Measurements from ENCODE around the gene RUBCNL.
"Not testable (repeated sequence)": the region's sequence is repeated elsewhere in the genome, so short reads cannot be mapped to it uniquely, and the experiment has no call there.

Gene RUBCNL

GRCh38 chr13:46372938-46373337 is 14.1 kb downstream of the RUBCNL start:
- not testable (repeated sequence) for DNase-seq (ENCODE audit: low read depth)

GRCh38 chr13:46372071-46372470 is 15.0 kb downstream of the RUBCNL start:
- DNase-seq (ENCODE audit: low read depth): no peak

- peak; percentile 89 for DNase-seq (ENCODE audit: low read depth)
Measured at GRCh38 chr13:46369506-46370277, 17.4 kb downstream of the RUBCNL start.

GRCh38 chr13:46367617-46368327 is 19.3 kb downstream of the RUBCNL start:
- peak; percentile 56 for DNase-seq (ENCODE audit: low read depth)

GRCh38 chr13:46361276-46361934 is 25.6 kb downstream of the RUBCNL start:
- DNase-seq (ENCODE audit: low read depth): peak; percentile 53

GRCh38 chr13:46360604-46361003 is 26.4 kb downstream of the RUBCNL start:
- DNase-seq (ENCODE audit: low read depth): no peak

GRCh38 chr13:46359714-46360113 is 27.3 kb downstream of the RUBCNL start:
- DNase-seq (ENCODE audit: low read depth): peak; percentile 87

- no peak for DNase-seq (ENCODE audit: low read depth)
Measured at GRCh38 chr13:46355901-46356590, 31.0 kb downstream of the RUBCNL start.

GRCh38 chr13:46355088-46355468 is 32.0 kb downstream of the RUBCNL start:
- no peak for DNase-seq (ENCODE audit: low read depth)

- DNase-seq (ENCODE audit: low read depth): peak; percentile 96
Measured at GRCh38 chr13:46354156-46355087, 32.6 kb downstream of the RUBCNL start.

GRCh38 chr13:46352805-46353204 is 34.2 kb downstream of the RUBCNL start:
- no peak for DNase-seq (ENCODE audit: low read depth)

GRCh38 chr13:46350003-46350402 is 37.0 kb downstream of the RUBCNL start:
- DNase-seq (ENCODE audit: low read depth): no peak

GRCh38 chr13:46348961-46349360 is 38.1 kb downstream of the RUBCNL start:
- DNase-seq (ENCODE audit: low read depth): no peak

- DNase-seq (ENCODE audit: low read depth): no peak
Measured at GRCh38 chr13:46347277-46347676, 39.8 kb downstream of the RUBCNL start.

GRCh38 chr13:46345866-46346265 is 41.2 kb downstream of the RUBCNL start:
- DNase-seq (ENCODE audit: low read depth): no peak

- DNase-seq (ENCODE audit: low read depth): no peak
Measured at GRCh38 chr13:46345398-46345797, 41.7 kb downstream of the RUBCNL start.

GRCh38 chr13:46343279-46343994 is 43.6 kb downstream of the RUBCNL start:
- DNase-seq (ENCODE audit: low read depth): no peak

GRCh38 chr13:46342538-46342937 is 44.5 kb downstream of the RUBCNL start:
- DNase-seq (ENCODE audit: low read depth): no peak

GRCh38 chr13:46341112-46341711 is 45.8 kb downstream of the RUBCNL start:
- DNase-seq (ENCODE audit: low read depth): peak; percentile 67

GRCh38 chr13:46340631-46341111 is 46.4 kb downstream of the RUBCNL start:
- no peak for DNase-seq (ENCODE audit: low read depth)
